A549 (cell line): Measurements from ENCODE around the gene TRIM28. TPM values are rescaled to one million over a fixed set of nuclear protein-coding genes. Genes with fewer than 3 reads are reported as not detected.

ENCODE experiments used
- ATAC-seq, 2 experiments: fragments of 200-7000 bp in 1 of 2; fragments of >200 bp in 1 of 2; cut with Nextera tagmentation in 1 of 2; cut with Tn5 transposase in 1 of 2; 3 replicates each; pipeline versions ENCODE4 v1.8.0 to v1.9.1; 2018 to 2020; ENCODE audit warnings: mild to moderate bottlenecking in 1 of 2, moderate library complexity in 1 of 2
- CTCF ChIA-PET: fragments of 300-600 bp; sonication (Branson Sonifier 250); formaldehyde crosslinking; extraction: SDS; loops from one replicate; lab custom pipeline; 2021; ENCODE audit warnings: antibody characterized with exemption, inconsistent platforms; lab: Yijun Ruan, JAX
- POLR2A ChIA-PET: fragments of 350-600 bp; formaldehyde crosslinking; extraction: SDS; loops from one replicate; lab custom pipeline; 2021; ENCODE audit warnings: antibody characterized with exemption, inconsistent platforms; lab: Yijun Ruan, JAX
- DNase-seq, 2 experiments: peaks; one replicate each; pipeline versions ENCODE4 v3.0.0 to v3.0.0-alpha.2; 2011 to 2016; ENCODE audit warnings: low read depth in 1 of 2, low spot score in 1 of 2
- FAIRE-seq: peaks from 2 replicates; lab custom pipeline; 2011; peaks lifted over from hg19 to GRCh38; lab: Jason Lieb, UNC
- H3K27ac ChIP-seq, 2 experiments: fragments of >200 bp; sonication (Bioruptor Twin); formaldehyde crosslinking; 3 replicates each; pipeline ENCODE4 v1.5.1; 2016 to 2017
- H3K4me1 ChIP-seq: fragments of >200 bp; sonication (Bioruptor Twin); formaldehyde crosslinking; 3 replicates; pipeline ENCODE4 v1.6.1; 2016
- H3K4me2 ChIP-seq: fragments of >200 bp; sonication (Bioruptor Twin); formaldehyde crosslinking; 3 replicates; pipeline ENCODE4 v1.6.1; 2016
- H3K4me3 ChIP-seq: fragments of >200 bp; sonication (Bioruptor Twin); formaldehyde crosslinking; 3 replicates; pipeline ENCODE4 v1.5.1; 2016
- H3K9me3 ChIP-seq: fragments of >200 bp; sonication (Bioruptor Twin); formaldehyde crosslinking; 3 replicates; pipeline ENCODE4 v1.6.1; 2016
- EP300 ChIP-seq, 2 experiments: fragments of >200 bp; sonication (Bioruptor Twin); formaldehyde crosslinking; IDR thresholded peaks; 2 replicates in 1 of 2; 3 replicates in 1 of 2; pipeline ENCODE4 v1.6.1; 2016 to 2017
- FOXS1 ChIP-seq: fragments of 250-450 bp; sonication (Bioruptor Pico); IDR thresholded peaks from 2 replicates; pipeline ENCODE4 v1.5.0; 2020; ENCODE audit warnings: mild to moderate bottlenecking, moderate library complexity
- HOXA7 ChIP-seq: fragments of 250-450 bp; sonication (Bioruptor Pico); IDR thresholded peaks from 2 replicates; pipeline ENCODE4 v1.5.0; 2020; ENCODE audit warnings: mild to moderate bottlenecking, moderate library complexity
- JUN ChIP-seq, 2 experiments: fragments of >200 bp; sonication (Bioruptor Twin); formaldehyde crosslinking; IDR thresholded peaks; 2 replicates in 1 of 2; 3 replicates in 1 of 2; pipeline ENCODE4 v1.6.1; 2016 to 2017
- JUNB ChIP-seq: fragments of >200 bp; sonication (Bioruptor Twin); formaldehyde crosslinking; IDR thresholded peaks from 2 replicates; pipeline ENCODE4 v1.6.1; 2016
- KDM5A ChIP-seq: fragments of 200-600 bp; sonication (generic); IDR thresholded peaks from 2 replicates; pipeline ENCODE4 v1.6.1; 2016; ENCODE audit warnings: antibody characterized with exemption, mild to moderate bottlenecking
- MAX ChIP-seq: IDR thresholded peaks from 2 replicates; pipeline ENCODE4 v1.6.1; 2012
- POLR2A ChIP-seq: IDR thresholded peaks from 2 replicates; pipeline ENCODE4 v1.6.1; 2012; ENCODE audit warnings: mild to moderate bottlenecking, low read length
- RAD21 ChIP-seq, 2 experiments: fragments of >200 bp in 1 of 2; sonication (Bioruptor Twin) in 1 of 2; formaldehyde crosslinking in 1 of 2; IDR thresholded peaks in 1 of 2; conservative IDR thresholded peaks in 1 of 2; 2 replicates in 1 of 2; 3 replicates in 1 of 2; pipeline ENCODE4 v1.6.1; 2012 to 2018; ENCODE audit warnings: inconsistent platforms in 1 of 2
- REST ChIP-seq: fragments of 200-600 bp; sonication (generic); IDR thresholded peaks from 2 replicates; pipeline ENCODE4 v1.6.1; 2016; ENCODE audit warnings: antibody characterized with exemption, mild to moderate bottlenecking, moderate library complexity
- SREBF2 ChIP-seq: fragments of 450-650 bp; IDR thresholded peaks from 2 replicates; pipeline ENCODE4 v1.6.1; 2014; ENCODE audit warnings: mild to moderate bottlenecking, moderate library complexity
- ZNF302 ChIP-seq: fragments of 250-450 bp; sonication (Bioruptor Pico); IDR thresholded peaks from 2 replicates; pipeline ENCODE4 v1.9.0; 2021; ENCODE audit warnings: inconsistent platforms, mild to moderate bottlenecking, moderate library complexity
- whole genome bisulfite sequencing: methylation state at CpG from one replicate; pipeline ENCODE4 v1.1.6; 2017; ENCODE audit errors: missing lambda C conversion rate; 5-methylcytosine and 5-hydroxymethylcytosine counted together
- polyA plus RNA-seq, 4 experiments: library from polyadenylated mRNA; depleted of rRNA in 3 of 4; stranded (reverse); fragments of >200 nt; fragmentation: RNase III in 1 of 4; extraction: RNeasy Plus Mini Kit Qiagen cat#74134 plus additional on column Dnase treatment in 1 of 4; gene quantifications; 2 replicates in 3 of 4; 3 replicates in 1 of 4; pipeline ENCODE4 v1.2.3, GENCODE V29; 2011 to 2017

Gene TRIM28
- polyA plus RNA-seq, 2 of the 4 experiments (the other 2 are of a cell fraction), result 576 to 656 TPM

- WGBS, result 83% methylated on average over 8 of the region's 8 CpGs
- ATAC-seq (no peak), DNase-seq (no peak), FAIRE-seq (no peak)
- H3K9me3 ChIP-seq, result no peaks in the 10 kb centered on the region
- POLR2A ChIA-PET, result interaction anchor here (1.0 to 2.9 kb wide), 11 partner anchors 8 to 198 kb away, joined by 3 to 37 read pairs (median 6); partner anchors contain the start of genes MZF1, TRIM28, ZBTB45 and ZNF497
- peak overlapping the region; percentile 78 for H3K4me3 ChIP-seq
- CTCF ChIA-PET, result interaction anchor here (1.2 to 4.0 kb wide), 3 partner anchors 11 to 46 kb away, joined by 3 to 28 read pairs (median 7); partner anchors contain the start of gene ZBTB45
- no peak for TF ChIP-seq REST
- no peak for TF ChIP-seq RAD21 (conservative IDR thresholded peaks at IDR 0.05 in 1 of 2, IDR thresholded peaks at IDR 0.05 in 1 of 2)
- peak; percentile 25; the same call in 1 of the 2 replicates for TF ChIP-seq POLR2A
- no peak for TF ChIP-seq KDM5A
- no peak for TF ChIP-seq ZNF302 (CRISPR knock-in tag)
- no peak for TF ChIP-seq MAX
- peak overlapping the region; percentile 95 to 99 for H3K27ac ChIP-seq
- peaks cover 32% of the 10 kb centered on the region for H3K4me1 ChIP-seq
- H3K4me2 ChIP-seq, result peak overlapping the region; percentile 94
Measured at GRCh38 chr19:58560007-58560887, 16.4 kb downstream of the TRIM28 start.

- H3K27ac ChIP-seq, result no peak overlapping the region
- CTCF ChIA-PET, result interaction anchor here (1.1 to 4.0 kb wide), 3 partner anchors 11 to 41 kb away, joined by 3 to 28 read pairs (median 8); partner anchors contain the start of gene ZBTB45
- no peak for TF ChIP-seq FOXS1
- TF ChIP-seq SREBF2, result no peak
- TF ChIP-seq JUNB, result no peak
- TF ChIP-seq HOXA7 (CRISPR knock-in tag), result no peak
- TF ChIP-seq, all 56 proteins: peak for 0
- H3K9me3 ChIP-seq, result no peaks in the 10 kb centered on the region
- no peak overlapping the region for H3K4me3 ChIP-seq
- POLR2A ChIA-PET, result interaction anchor here (0.9 to 1.6 kb wide), 2 partner anchors 17 to 47 kb away, joined by 4 read pairs; partner anchors contain the start of gene TRIM28
- no peak overlapping the region; the same call in 2 of the 3 replicates for H3K4me2 ChIP-seq
- no peak for ATAC-seq
- H3K4me1 ChIP-seq, result peaks cover 25% of the 10 kb centered on the region
- no peak for DNase-seq
- FAIRE-seq, result no peak
Measured at GRCh38 chr19:58560921-58561320, 17.1 kb downstream of the TRIM28 start.

GRCh38 chr19:58561373-58562121 is 17.7 kb downstream of the TRIM28 start:
- Histone ChIP-seq H3K4me2 (no peak overlapping the region), H3K27ac (no peak overlapping the region), H3K4me1 (peaks cover 19% of the 10 kb centered on the region), H3K4me3 (no peak overlapping the region), H3K9me3 (no peaks in the 10 kb centered on the region)
- no peak for ATAC-seq
- POLR2A ChIA-PET, result interaction anchor here (0.9 to 1.6 kb wide), 3 partner anchors 11 to 48 kb away, joined by 3 to 4 read pairs (median 4); partner anchors contain the start of gene TRIM28
- 0 out of 5 replicates have a peak, but pooled peaks of 1 of the 2 experiments have one; percentile 28 for TF ChIP-seq JUN (IDR thresholded peaks at IDR 0.05)
- TF ChIP-seq EP300 (IDR thresholded peaks at IDR 0.05), result no peak
- CTCF ChIA-PET, result interaction anchor here (1.0 to 4.0 kb wide), 4 partner anchors 10 to 48 kb away, joined by 3 to 28 read pairs (median 6); partner anchors contain the start of gene ZBTB45
- no peak for FAIRE-seq
- no peak for DNase-seq
- 98% methylated on average over 16 of the region's 16 CpGs for WGBS
